ENCODE results near the gene OSBPL1A. TPM values are rescaled to one million over a fixed set of nuclear protein-coding genes. Genes with fewer than 3 reads are reported as not detected.

OSBPL1A gene
- total and polyA plus RNA-seq, 2 experiments from 2014 or later, result 14.9 to 24.1 TPM

DNA sequence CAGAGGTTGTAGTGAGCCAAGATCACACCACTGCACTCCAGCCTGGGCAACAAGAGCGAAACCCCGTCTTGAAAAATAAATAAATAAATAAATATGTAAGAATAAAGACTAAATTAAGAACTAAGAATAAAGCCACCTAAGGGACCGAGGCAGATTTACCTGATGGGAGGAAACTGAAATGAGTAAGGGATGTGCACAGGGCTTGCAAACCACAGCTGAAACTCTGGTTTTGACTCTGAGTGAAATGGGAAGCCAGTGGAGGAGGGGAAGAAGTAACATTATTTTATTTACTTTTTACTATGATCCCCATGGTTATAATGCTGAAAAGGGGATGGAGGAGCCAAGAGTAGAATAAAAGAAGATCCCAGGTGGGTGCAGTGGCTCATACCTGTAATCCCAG is 151.5 kb downstream of the OSBPL1A start:
- Histone ChIP-seq H3K36me3 (ENCODE audit: low read depth) (no peaks in the 10 kb centered on the region), H3K79me2 (ENCODE audit: insufficient read depth) (no peaks in the 10 kb centered on the region), H3K27me3 (replicated peaks; ENCODE audit: insufficient read depth) (no peaks in the 10 kb centered on the region), H3K4me1 (ENCODE audit: insufficient read depth) (no peaks in the 10 kb centered on the region), H4K20me1 (ENCODE audit: insufficient read depth) (no peaks in the 10 kb centered on the region; the same call in 1 of the 2 replicates), H3F3A (ENCODE audit: insufficient read depth) (no peaks in the 10 kb centered on the region), H3K9ac (no peak overlapping the region), H3K27ac (no peak overlapping the region), H3K4me3 (no peak overlapping the region), H3K9me3 (ENCODE audit: low read depth) (no peaks in the 10 kb centered on the region), H2AFZ (no peak overlapping the region), H3K9me2 (ENCODE audit: insufficient read depth) (no peaks in the 10 kb centered on the region; the same call in 1 of the 2 replicates), H3K4me2 (ENCODE audit: unreplicated experiment) (no peak overlapping the region)
- DNase-seq, result no peak
- in situ Hi-C loops (cut with MboI), result no loop called here
- TF ChIP-seq EZH2phosphoT487 (IDR thresholded peaks at IDR 0.05; ENCODE audit: insufficient read depth, low read depth) (no peak), EZH2 (IDR thresholded peaks at IDR 0.05; ENCODE audit: insufficient read depth, poor library complexity, severe bottlenecking) (no peak)
- 95 to 100% methylated on average over 3 of the region's 3 CpGs for WGBS, 2 experiments (ENCODE audit: low coverage in 1 of 2, low lambda C conversion rate in 2 of 2, missing lambda C conversion rate in 2 of 2)

DNA sequence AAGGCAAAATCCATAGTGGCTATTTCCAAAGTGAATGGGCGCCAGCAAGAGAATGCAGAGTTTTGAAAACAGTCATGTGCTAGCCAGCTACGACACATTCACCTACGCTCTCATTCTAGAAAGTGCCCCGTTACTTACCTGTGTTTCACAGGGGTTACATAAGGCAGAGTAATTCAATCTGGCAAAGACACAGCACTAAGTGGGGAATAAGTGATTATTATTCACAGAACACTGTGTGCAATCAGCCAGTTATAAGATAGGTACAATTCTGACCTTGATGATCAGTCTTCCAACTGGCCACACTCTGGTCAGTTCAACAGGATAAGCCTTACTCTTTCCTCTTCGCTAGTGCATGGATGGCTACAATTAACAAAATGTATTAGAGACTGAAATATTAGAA is 152.9 kb downstream of the OSBPL1A start:
- TF ChIP-seq EZH2phosphoT487 (IDR thresholded peaks at IDR 0.05; ENCODE audit: insufficient read depth, low read depth) (no peak), EZH2 (IDR thresholded peaks at IDR 0.05; ENCODE audit: insufficient read depth, poor library complexity, severe bottlenecking) (no peak)
- no peak overlapping the region for H2AFZ ChIP-seq

DNA sequence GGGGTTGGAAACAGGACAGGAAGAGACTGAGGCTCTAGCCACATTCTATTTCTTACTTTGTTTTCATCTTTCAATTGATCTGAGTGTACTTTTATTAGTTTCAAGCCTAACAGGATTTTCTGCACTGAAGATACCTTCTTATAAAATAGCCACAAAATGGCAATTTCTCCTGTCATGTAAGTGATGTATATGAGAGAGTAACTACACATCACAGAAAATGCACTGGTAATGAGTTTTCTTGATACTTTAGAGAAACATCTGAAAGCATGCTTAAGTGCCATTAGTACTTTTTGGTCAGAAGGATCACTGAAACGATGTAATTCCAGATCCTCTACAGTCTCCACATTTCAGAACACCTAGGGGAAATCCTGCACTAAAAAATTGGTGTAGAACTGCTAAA is 153.9 kb downstream of the OSBPL1A start:
- Histone ChIP-seq H3K4me3 (no peak overlapping the region), H4K20me1 (ENCODE audit: insufficient read depth) (no peaks in the 10 kb centered on the region; the same call in 1 of the 2 replicates), H3K27ac (no peak overlapping the region), H3K79me2 (ENCODE audit: insufficient read depth) (no peaks in the 10 kb centered on the region), H3K4me1 (ENCODE audit: insufficient read depth) (no peaks in the 10 kb centered on the region), H2AFZ (no peak overlapping the region), H3K9me2 (ENCODE audit: insufficient read depth) (no peaks in the 10 kb centered on the region; the same call in 1 of the 2 replicates), H3K9ac (no peak overlapping the region), H3K27me3 (replicated peaks; ENCODE audit: insufficient read depth) (no peaks in the 10 kb centered on the region), H3F3A (ENCODE audit: insufficient read depth) (no peaks in the 10 kb centered on the region), H3K9me3 (ENCODE audit: low read depth) (no peaks in the 10 kb centered on the region), H3K4me2 (ENCODE audit: unreplicated experiment) (no peak overlapping the region), H3K36me3 (ENCODE audit: low read depth) (no peaks in the 10 kb centered on the region)
- DNase-seq, result no peak
- WGBS, 2 experiments (ENCODE audit: low coverage in 1 of 2, low lambda C conversion rate in 2 of 2, missing lambda C conversion rate in 2 of 2), result 44 to 62% methylated on average over 1 of the region's 1 CpG
- in situ Hi-C loops (cut with MboI), result no loop called here
- TF ChIP-seq EZH2 (IDR thresholded peaks at IDR 0.05; ENCODE audit: insufficient read depth, poor library complexity, severe bottlenecking) (no peak), EZH2phosphoT487 (IDR thresholded peaks at IDR 0.05; ENCODE audit: insufficient read depth, low read depth) (no peak)

More for the DNA sequence above, 152.9 kb downstream of the OSBPL1A start:
- no peaks in the 10 kb centered on the region for H3K9me3 ChIP-seq (ENCODE audit: low read depth)
- no peak overlapping the region for H3K4me3 ChIP-seq
- H4K20me1 ChIP-seq (ENCODE audit: insufficient read depth), result no peaks in the 10 kb centered on the region; the same call in 1 of the 2 replicates
- no peaks in the 10 kb centered on the region; the same call in 1 of the 2 replicates for H3K9me2 ChIP-seq (ENCODE audit: insufficient read depth)
- DNase-seq, result no peak
- in situ Hi-C loops (cut with MboI), result no loop called here
- WGBS, 2 experiments (ENCODE audit: low coverage in 1 of 2, low lambda C conversion rate in 2 of 2, missing lambda C conversion rate in 2 of 2), result 95 to 96% methylated on average over 5 of the region's 5 CpGs
- H3K4me2 ChIP-seq (ENCODE audit: unreplicated experiment), result no peak overlapping the region
- H3K4me1 ChIP-seq (ENCODE audit: insufficient read depth), result no peaks in the 10 kb centered on the region
- no peak overlapping the region for H3K27ac ChIP-seq
- no peaks in the 10 kb centered on the region for H3K36me3 ChIP-seq (ENCODE audit: low read depth)
- no peaks in the 10 kb centered on the region for H3K79me2 ChIP-seq (ENCODE audit: insufficient read depth)
- H3K27me3 ChIP-seq (replicated peaks; ENCODE audit: insufficient read depth), result no peaks in the 10 kb centered on the region
- no peak overlapping the region for H3K9ac ChIP-seq
- H3F3A ChIP-seq (ENCODE audit: insufficient read depth), result no peaks in the 10 kb centered on the region

DNA sequence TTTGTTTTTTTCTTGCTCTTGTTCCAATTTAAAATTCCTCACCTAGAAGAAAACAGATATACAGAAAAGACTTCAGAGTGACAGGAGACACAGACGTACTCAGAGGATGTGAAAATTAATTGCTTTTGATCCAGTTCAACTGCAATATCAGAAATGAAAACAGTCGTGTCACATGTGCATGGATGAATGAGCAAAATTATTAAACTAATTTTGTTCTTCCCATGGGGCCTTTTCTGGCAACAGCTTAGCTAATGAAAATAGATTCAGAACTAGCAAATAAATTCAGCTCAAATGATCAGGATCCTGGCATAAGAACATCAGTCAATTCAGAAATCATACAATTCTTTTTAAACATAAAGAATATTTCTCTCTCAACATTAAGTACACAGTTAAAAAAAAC is 158.3 kb downstream of the OSBPL1A start:
- in situ Hi-C loops (cut with MboI), result no loop called here
- H2AFZ ChIP-seq, result no peak overlapping the region
- H3K27me3 ChIP-seq (replicated peaks; ENCODE audit: insufficient read depth), result no peaks in the 10 kb centered on the region
- no peaks in the 10 kb centered on the region for H3K9me2 ChIP-seq (ENCODE audit: insufficient read depth)
- H3K4me3 ChIP-seq, result no peak overlapping the region
- H3K36me3 ChIP-seq (ENCODE audit: low read depth), result no peaks in the 10 kb centered on the region
- WGBS, 2 experiments (ENCODE audit: low coverage in 1 of 2, low lambda C conversion rate in 2 of 2, missing lambda C conversion rate in 2 of 2), result 76 to 83% methylated on average over 2 of the region's 2 CpGs
- no peaks in the 10 kb centered on the region for H3F3A ChIP-seq (ENCODE audit: insufficient read depth)
- H4K20me1 ChIP-seq (ENCODE audit: insufficient read depth), result no peaks in the 10 kb centered on the region
- no peak overlapping the region for H3K4me2 ChIP-seq (ENCODE audit: unreplicated experiment)
- TF ChIP-seq EZH2 (IDR thresholded peaks at IDR 0.05; ENCODE audit: insufficient read depth, poor library complexity, severe bottlenecking) (no peak), EZH2phosphoT487 (IDR thresholded peaks at IDR 0.05; ENCODE audit: insufficient read depth, low read depth) (no peak)
- H3K9me3 ChIP-seq (ENCODE audit: low read depth), result no peaks in the 10 kb centered on the region
- no peaks in the 10 kb centered on the region for H3K4me1 ChIP-seq (ENCODE audit: insufficient read depth)
- no peak overlapping the region for H3K9ac ChIP-seq
- H3K27ac ChIP-seq, result no peak overlapping the region
- H3K79me2 ChIP-seq (ENCODE audit: insufficient read depth), result no peaks in the 10 kb centered on the region
- DNase-seq, result no peak

DNA sequence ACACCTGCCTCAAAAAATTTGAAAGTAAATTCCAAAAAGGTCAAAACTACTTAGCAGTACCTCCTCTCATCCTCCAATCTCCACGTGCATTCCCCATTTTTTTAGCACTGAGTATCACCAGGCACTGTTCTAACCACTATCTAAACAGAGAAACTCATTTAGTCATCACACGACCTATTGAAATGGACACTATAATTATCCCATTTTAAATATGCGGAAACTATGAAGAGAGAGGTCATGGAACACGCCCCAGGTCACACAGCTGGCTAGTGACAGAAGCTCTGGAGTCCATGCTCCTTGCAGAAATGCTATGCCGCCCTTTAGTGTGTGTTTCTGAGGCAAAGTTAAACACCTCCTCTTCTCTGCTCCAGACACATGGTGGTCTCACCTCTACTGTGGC is 159.2 kb downstream of the OSBPL1A start:
- Histone ChIP-seq H3K9me2 (ENCODE audit: insufficient read depth) (no peaks in the 10 kb centered on the region), H3K4me1 (ENCODE audit: insufficient read depth) (no peaks in the 10 kb centered on the region), H3K27me3 (replicated peaks; ENCODE audit: insufficient read depth) (no peaks in the 10 kb centered on the region), H3K4me2 (ENCODE audit: unreplicated experiment) (no peak overlapping the region), H3K9me3 (ENCODE audit: low read depth) (no peaks in the 10 kb centered on the region), H3K4me3 (no peak overlapping the region), H3F3A (ENCODE audit: insufficient read depth) (no peaks in the 10 kb centered on the region), H4K20me1 (ENCODE audit: insufficient read depth) (no peaks in the 10 kb centered on the region), H3K27ac (no peak overlapping the region), H2AFZ (no peak overlapping the region), H3K9ac (no peak overlapping the region), H3K79me2 (ENCODE audit: insufficient read depth) (no peaks in the 10 kb centered on the region), H3K36me3 (ENCODE audit: low read depth) (no peaks in the 10 kb centered on the region)
- no peak for DNase-seq
- TF ChIP-seq EZH2 (IDR thresholded peaks at IDR 0.05; ENCODE audit: insufficient read depth, poor library complexity, severe bottlenecking) (no peak), EZH2phosphoT487 (IDR thresholded peaks at IDR 0.05; ENCODE audit: insufficient read depth, low read depth) (no peak)
- in situ Hi-C loops (cut with MboI), result no loop called here
- WGBS, 2 experiments (ENCODE audit: low coverage in 1 of 2, low lambda C conversion rate in 2 of 2, missing lambda C conversion rate in 2 of 2), result 52 to 57% methylated on average over 5 of the region's 5 CpGs

Data from GM23248 (cell line).